Measurements from ENCODE around the gene XDH. TPM values are rescaled to one million over a fixed set of nuclear protein-coding genes. Genes with fewer than 3 reads are reported as not detected.

Gene XDH
- total RNA-seq, 1 experiment from 2014 or later, result 0.91 TPM

- Histone ChIP-seq H3K9me2 (replicated peaks; ENCODE audit: low read length) (no peaks in the 10 kb centered on the region), H3K27ac (ENCODE audit: low read length) (no peak overlapping the region), H3K4me2 (ENCODE audit: low read length) (no peak overlapping the region), H3K36me3 (ENCODE audit: low read depth, low read length) (no peaks in the 10 kb centered on the region), H3K9me3 (ENCODE audit: low read length) (no peaks in the 10 kb centered on the region), H3K9ac (ENCODE audit: low read length) (no peak overlapping the region), H4K20me1 (ENCODE audit: low read length) (no peaks in the 10 kb centered on the region), H3K79me2 (ENCODE audit: low read length) (no peaks in the 10 kb centered on the region), H2AFZ (ENCODE audit: low read length) (no peak overlapping the region), H3F3A (ENCODE audit: low read length, unreplicated experiment) (no peaks in the 10 kb centered on the region), H3K4me3 (ENCODE audit: low read length) (no peak overlapping the region), H3K4me1 (ENCODE audit: insufficient read depth, low read length) (peaks cover 12% of the 10 kb centered on the region), H3K27me3 (ENCODE audit: low read length) (no peaks in the 10 kb centered on the region)
- ChIA-PET CTCF (no interaction called here), POLR2A (ENCODE audit: unreplicated experiment) (no interaction called here)
- TF ChIP-seq EZH2phosphoT487 (IDR thresholded peaks at IDR 0.05; ENCODE audit: borderline replicate concordance, low read length), result no peak
- TF ChIP-seq CTCF (conservative IDR thresholded peaks at IDR 0.05; ENCODE audit: low read depth, low read length), result peak; percentile 73
- TF ChIP-seq EZH2 (IDR thresholded peaks at IDR 0.05; ENCODE audit: low read length, unreplicated experiment), result no peak
- intact Hi-C loops (cut with micrococcal nuclease), result loop anchor here (2.0 to 5.0 kb wide), 2 partner anchors 53 to 100 kb away; no protein-coding TSS in a partner anchor
- BruUV-seq (replicated peaks), result no TSS peak
- DNase-seq (peak; percentile 52), ATAC-seq (peak; percentile 56)
Measured at GRCh38 chr2:31434911-31435310, 20.4 kb upstream of the XDH start.

DNA sequence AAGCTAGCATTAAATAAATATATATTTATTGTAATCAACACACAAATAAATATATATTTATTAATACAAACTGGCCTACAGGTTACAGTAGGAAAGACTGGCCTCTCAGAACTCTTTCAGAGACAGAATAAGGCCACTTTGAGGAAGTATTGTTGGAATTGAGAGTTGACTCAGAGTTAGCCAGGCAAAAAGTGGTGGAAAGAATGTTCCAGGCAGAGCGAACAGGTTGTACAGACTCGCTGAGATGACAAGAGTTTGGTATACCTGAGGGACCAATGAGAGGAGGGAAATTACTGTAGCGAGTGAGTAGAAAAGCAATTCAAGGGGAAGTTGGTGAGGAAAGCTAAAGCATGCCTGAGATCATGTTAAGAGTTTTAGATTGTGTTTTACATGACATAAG lies 19.0 kb upstream of the XDH start:
- Histone ChIP-seq H3K27ac (ENCODE audit: low read length) (no peak overlapping the region), H2AFZ (ENCODE audit: low read length) (no peak overlapping the region), H3K79me2 (ENCODE audit: low read length) (no peaks in the 10 kb centered on the region), H3K9ac (ENCODE audit: low read length) (no peak overlapping the region), H3K27me3 (ENCODE audit: low read length) (no peaks in the 10 kb centered on the region), H3K9me2 (replicated peaks; ENCODE audit: low read length) (no peaks in the 10 kb centered on the region), H4K20me1 (ENCODE audit: low read length) (no peaks in the 10 kb centered on the region), H3K9me3 (ENCODE audit: low read length) (no peaks in the 10 kb centered on the region), H3K4me2 (ENCODE audit: low read length) (no peak overlapping the region), H3K4me1 (ENCODE audit: insufficient read depth, low read length) (peaks cover 21% of the 10 kb centered on the region), H3K4me3 (ENCODE audit: low read length) (no peak overlapping the region), H3K36me3 (ENCODE audit: low read depth, low read length) (no peaks in the 10 kb centered on the region), H3F3A (ENCODE audit: low read length, unreplicated experiment) (no peaks in the 10 kb centered on the region)
- no peak for TF ChIP-seq EZH2phosphoT487 (IDR thresholded peaks at IDR 0.05; ENCODE audit: borderline replicate concordance, low read length)
- TF ChIP-seq CTCF (conservative IDR thresholded peaks at IDR 0.05; ENCODE audit: low read depth, low read length), result no peak
- no peak for TF ChIP-seq EZH2 (IDR thresholded peaks at IDR 0.05; ENCODE audit: low read length, unreplicated experiment)
- intact Hi-C loops (cut with micrococcal nuclease), result loop anchor here (5.0 kb wide), 1 partner anchor 51 kb away; no protein-coding TSS in a partner anchor
- ChIA-PET POLR2A (ENCODE audit: unreplicated experiment) (no interaction called here), CTCF (no interaction called here)
- no peak for DNase-seq
- BruUV-seq (replicated peaks), result no TSS peak
- ATAC-seq, result no peak

DNA sequence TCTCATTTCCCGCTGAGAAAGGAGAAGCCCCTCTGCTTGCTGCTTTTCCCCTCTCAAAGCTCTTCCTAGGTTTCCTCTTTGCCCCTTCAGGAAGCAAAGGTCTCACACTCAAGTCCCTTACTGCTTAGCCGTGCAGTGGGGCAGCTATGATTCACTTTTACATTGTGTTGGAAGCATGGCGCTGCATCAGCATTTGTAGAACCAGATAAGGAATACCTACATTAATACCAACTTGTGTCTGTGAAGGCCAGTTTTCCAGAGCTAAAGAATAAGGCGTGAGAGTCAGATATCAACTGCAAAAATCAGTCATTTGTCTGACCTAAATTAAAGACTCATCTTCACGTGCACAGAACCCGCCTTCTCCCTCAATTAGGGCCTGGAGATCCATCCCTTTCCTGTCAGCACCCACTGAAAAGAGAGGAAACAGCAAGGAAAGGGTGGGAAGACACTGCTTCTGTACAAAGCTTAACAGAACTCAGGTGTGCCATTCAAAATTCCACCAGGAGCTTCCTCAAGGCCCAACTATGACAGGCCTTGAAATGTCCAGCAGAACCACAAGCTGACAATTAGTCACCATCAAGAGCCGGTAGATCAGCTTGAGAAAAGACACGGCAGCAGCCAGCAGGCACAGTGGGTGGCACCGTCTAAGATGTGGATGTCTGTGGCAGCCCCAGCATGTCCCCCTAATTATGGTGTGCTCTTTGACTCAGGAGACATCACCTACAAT lies 16.1 kb upstream of the XDH start:
- ChIA-PET CTCF (interaction anchor here (0.5 kb wide), 1 partner anchor 25 kb away, joined by 3 read pairs; no protein-coding TSS in a partner anchor), POLR2A (ENCODE audit: unreplicated experiment) (interaction anchor here (0.7 kb wide), 1 partner anchor 29 kb away, joined by 4 read pairs; no protein-coding TSS in a partner anchor)
- TF ChIP-seq EZH2phosphoT487 (IDR thresholded peaks at IDR 0.05; ENCODE audit: borderline replicate concordance, low read length) (no peak), CTCF (conservative IDR thresholded peaks at IDR 0.05; ENCODE audit: low read depth, low read length) (no peak), EZH2 (IDR thresholded peaks at IDR 0.05; ENCODE audit: low read length, unreplicated experiment) (no peak)
- Histone ChIP-seq H3K4me1 (ENCODE audit: insufficient read depth, low read length) (peaks cover 21% of the 10 kb centered on the region), H3K9me3 (ENCODE audit: low read length) (no peaks in the 10 kb centered on the region), H4K20me1 (ENCODE audit: low read length) (no peaks in the 10 kb centered on the region), H3K36me3 (ENCODE audit: low read depth, low read length) (no peaks in the 10 kb centered on the region), H3F3A (ENCODE audit: low read length, unreplicated experiment) (no peaks in the 10 kb centered on the region), H3K79me2 (ENCODE audit: low read length) (no peaks in the 10 kb centered on the region), H3K4me3 (ENCODE audit: low read length) (no peak overlapping the region), H3K27me3 (ENCODE audit: low read length) (no peaks in the 10 kb centered on the region), H3K27ac (ENCODE audit: low read length) (peak overlapping the region; percentile 83), H3K4me2 (ENCODE audit: low read length) (peak overlapping the region; percentile 64), H3K9me2 (replicated peaks; ENCODE audit: low read length) (no peaks in the 10 kb centered on the region), H2AFZ (ENCODE audit: low read length) (no peak overlapping the region), H3K9ac (ENCODE audit: low read length) (no peak overlapping the region)
- ATAC-seq, result peak; percentile 37
- DNase-seq, result peak; percentile 23
- no TSS peak for BruUV-seq (replicated peaks)
- intact Hi-C loops (cut with micrococcal nuclease), result loop anchor here (5.0 kb wide), 1 partner anchor 48 kb away; no protein-coding TSS in a partner anchor
